GM10266 (cell line): Measurements from ENCODE around the gene SMAD9.

Experiments
- DNase-seq: peaks from one replicate; pipeline ENCODE4 v3.0.0; 2012; ENCODE audit errors: extremely low spot score
- CTCF ChIP-seq: IDR thresholded peaks from 2 replicates; pipeline ENCODE4 v1.5.1; 2012; ENCODE audit warnings: mild to moderate bottlenecking, low read depth; ENCODE audit not compliant: control insufficient read depth, insufficient read depth; ENCODE audit errors: missing control alignments

The SMAD9 gene

DNA sequence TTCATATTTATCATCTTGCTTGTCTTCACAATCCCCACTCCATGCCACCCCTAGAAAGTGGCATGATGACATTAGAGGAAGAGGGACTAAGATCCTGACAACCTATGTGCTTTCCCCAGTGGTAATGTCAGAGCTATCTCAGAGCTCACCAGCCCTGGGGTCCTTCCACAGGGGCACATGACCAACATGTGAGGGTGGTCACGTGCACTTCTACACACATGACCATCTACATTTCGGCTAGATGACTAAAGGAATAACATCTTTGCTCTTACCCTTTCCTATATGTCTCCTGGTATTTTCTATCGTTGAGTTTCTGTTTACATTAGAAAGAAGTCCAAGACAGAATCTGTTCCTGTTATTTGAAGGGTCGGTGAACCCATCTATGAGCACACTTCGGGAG is 54.8 kb downstream of the SMAD9 start:
- DNase-seq = no peak
- no peak for TF ChIP-seq CTCF

DNA sequence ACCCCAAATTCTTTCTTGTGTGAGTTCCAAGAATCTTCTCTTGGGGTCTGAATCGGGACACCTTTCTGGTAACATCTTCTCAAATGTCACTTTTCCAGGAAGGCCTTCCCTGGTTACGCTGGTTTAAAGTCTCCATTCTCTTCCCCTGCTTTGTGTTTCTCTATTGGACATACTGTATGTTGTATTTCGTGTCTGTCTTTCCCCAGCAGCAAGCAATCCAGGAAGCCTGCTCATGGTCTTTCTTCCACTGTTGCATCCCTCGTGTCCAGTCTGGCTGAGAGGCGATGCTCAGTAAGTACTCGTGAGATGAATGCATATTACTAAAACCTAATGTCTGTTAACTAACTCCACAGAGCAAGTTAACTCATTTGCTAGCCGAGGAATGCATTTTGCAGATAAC is 57.3 kb downstream of the SMAD9 start:
- DNase-seq = no peak
- TF ChIP-seq CTCF = no peak

- DNase-seq = no peak
- TF ChIP-seq CTCF = no peak
Observed at GRCh38 chr13:36862002-36862685, 57.9 kb downstream of the SMAD9 start.

DNA sequence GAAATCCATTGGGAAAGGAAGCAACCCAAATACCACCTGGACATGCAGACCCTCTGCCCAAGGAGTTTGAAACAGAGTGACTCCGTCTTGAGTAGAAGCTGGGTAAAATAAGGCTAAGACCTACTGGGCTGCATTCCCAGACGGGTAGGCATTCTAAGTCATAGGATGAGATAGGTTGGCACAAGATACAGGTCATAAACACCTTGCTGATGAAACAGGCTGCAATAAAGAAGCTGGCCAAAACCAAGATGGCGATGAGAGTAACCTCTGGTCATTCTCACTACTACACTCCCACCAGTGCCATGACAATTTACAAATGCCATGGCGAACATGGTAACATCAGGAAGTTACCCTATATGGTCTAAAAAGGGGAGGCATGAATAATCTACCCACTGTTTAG is 60.8 kb downstream of the SMAD9 start:
- DNase-seq = no peak
- no peak for TF ChIP-seq CTCF

GRCh38 chr13:36858290-36858689 is 61.7 kb downstream of the SMAD9 start:
- DNase-seq = peak; percentile 28

GRCh38 chr13:36857253-36857652 is 62.8 kb downstream of the SMAD9 start:
- no peak for DNase-seq
- no peak for TF ChIP-seq CTCF

More at GRCh38 chr13:36858290-36858689, 61.7 kb downstream of the SMAD9 start:
- TF ChIP-seq CTCF = peak; percentile 45

DNA sequence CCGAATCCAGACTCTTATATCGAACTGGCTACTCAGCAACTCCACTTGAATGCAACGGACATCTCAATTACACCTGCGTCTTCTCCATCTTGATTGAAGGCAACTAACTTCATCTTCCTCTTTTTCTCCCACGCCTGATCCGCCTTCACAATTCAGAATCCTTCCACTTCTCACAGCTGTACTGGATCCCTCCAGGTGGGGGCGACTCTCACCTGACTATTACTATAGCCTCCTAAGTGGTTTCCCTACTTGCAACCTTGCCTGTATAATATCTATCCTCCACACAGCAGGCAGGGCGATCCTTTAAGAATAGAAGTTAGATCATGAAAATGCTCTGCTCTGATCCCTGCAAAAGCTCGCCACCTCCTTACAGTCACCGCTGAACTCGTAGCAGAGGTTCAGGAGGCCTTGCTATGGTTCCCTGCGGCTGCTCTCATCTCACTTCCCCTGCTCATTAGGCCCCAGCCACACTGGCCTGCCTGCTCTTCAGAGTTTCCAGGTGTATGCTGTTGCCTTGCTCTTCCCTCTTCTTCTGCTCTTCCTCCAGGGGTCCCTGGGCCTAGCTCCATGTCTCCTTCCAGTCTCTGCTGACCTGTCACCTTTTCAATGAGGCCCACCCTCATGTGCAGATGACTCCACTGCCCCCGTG is 69.1 kb downstream of the SMAD9 start:
- peak; percentile 23 for TF ChIP-seq CTCF
- DNase-seq = no peak
